Measurements from ENCODE around the gene MUC3A. TPM values are rescaled to one million over a fixed set of nuclear protein-coding genes. Genes with fewer than 3 reads are reported as not detected.

Gene MUC3A
- total RNA-seq, 1 experiment from 2014 or later, result 29.2 TPM

DNA sequence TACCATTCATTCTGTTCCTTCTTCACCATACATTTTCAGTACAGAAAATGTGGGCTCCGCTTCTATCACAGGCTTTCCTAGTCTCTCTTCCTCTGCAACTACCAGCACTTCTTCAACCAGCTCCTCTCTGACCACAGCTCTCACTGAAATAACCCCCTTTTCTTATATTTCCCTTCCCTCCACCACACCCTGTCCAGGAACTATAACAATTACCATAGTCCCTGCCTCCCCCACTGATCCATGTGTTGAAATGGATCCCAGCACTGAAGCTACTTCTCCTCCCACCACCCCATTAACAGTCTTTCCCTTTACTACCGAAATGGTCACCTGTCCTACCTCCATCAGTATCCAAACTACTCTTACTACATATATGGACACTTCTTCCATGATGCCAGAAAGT is 10.6 kb downstream of the MUC3A start:
- H3K27ac Mint-ChIP-seq, result no peak overlapping the region
- no peak overlapping the region for H3K14ac ChIP-seq (ENCODE audit: insufficient read depth, low read length)
- H3K4me2 ChIP-seq (ENCODE audit: insufficient read depth, insufficient read length, low read length), result no peak overlapping the region
- H3K23me2 ChIP-seq (ENCODE audit: insufficient read length, low read depth, low read length, poor library complexity, severe bottlenecking), result no peaks in the 10 kb centered on the region
- no peaks in the 10 kb centered on the region for H3K9me3 ChIP-seq (ENCODE audit: control insufficient read depth, low read depth, low read length)
- H3K27ac ChIP-seq (ENCODE audit: insufficient read length, low read depth, low read length), result no peak overlapping the region
- no peaks in the 10 kb centered on the region for H4K20me1 ChIP-seq (ENCODE audit: control insufficient read depth, insufficient read depth, insufficient read length)
- no peak overlapping the region for H3K9ac ChIP-seq (ENCODE audit: extremely low read depth, insufficient read length, low read length)
- H3K27me3 Mint-ChIP-seq (ENCODE audit: low read depth), result peaks cover 22% of the 10 kb centered on the region
- H2BK5ac ChIP-seq (ENCODE audit: insufficient read length, low read length), result no peak overlapping the region
- no peak for TF ChIP-seq CTCF (conservative IDR thresholded peaks at IDR 0.05)
- peaks cover 0 to 4% (median 0%) of the 10 kb centered on the region in 3 experiments; a peak in 2 of 7 replicates for H3K36me3 Mint-ChIP-seq (ENCODE audit: insufficient read depth in 1 of 3, low read depth in 3 of 3)
- H4K91ac ChIP-seq (ENCODE audit: insufficient read length, low read depth, low read length), result no peak overlapping the region
- H3K18ac ChIP-seq (ENCODE audit: insufficient read length, low read depth, low read length), result no peak overlapping the region
- H3K4me3 Mint-ChIP-seq, result no peak overlapping the region
- H3K79me2 ChIP-seq (ENCODE audit: insufficient read depth, low read length), result no peaks in the 10 kb centered on the region
- no peaks in the 10 kb centered on the region for H3K79me1 ChIP-seq (ENCODE audit: insufficient read depth, low read depth, low read length, poor library complexity, severe bottlenecking)
- no peak overlapping the region for H3K23ac ChIP-seq (ENCODE audit: insufficient read length, low read depth, low read length)
- no peak overlapping the region for H4K8ac ChIP-seq (replicated peaks; ENCODE audit: insufficient read length, low read depth, low read length)
- no peaks in the 10 kb centered on the region for H3K4me1 ChIP-seq (ENCODE audit: insufficient read depth, low read length)
- no peak overlapping the region for H3K4ac ChIP-seq (ENCODE audit: low read depth, low read length)
- no peak overlapping the region for H2AK5ac ChIP-seq (ENCODE audit: insufficient read length, low read length)
- H3K56ac ChIP-seq (ENCODE audit: insufficient read length, low read depth, low read length), result no peak overlapping the region
- peaks cover 0 to under 1% of the 10 kb centered on the region in 2 experiments; a peak in 2 of 4 replicates for H3K4me1 Mint-ChIP-seq
- no CpG with 5 or more reads among the region's 2 CpGs for WGBS (ENCODE audit: extremely low coverage, insufficient read length, low lambda C conversion rate)
- no peak overlapping the region for H2BK20ac ChIP-seq (ENCODE audit: low read depth, low read length, poor library complexity, severe bottlenecking)
- H4K5ac ChIP-seq (ENCODE audit: insufficient read length, low read depth, low read length), result no peak overlapping the region
- H2AFZ ChIP-seq (ENCODE audit: low read length), result no peak overlapping the region
- no peak overlapping the region for H2BK15ac ChIP-seq (ENCODE audit: low read depth, low read length)
- DNase-seq, result no peak
- H2BK12ac ChIP-seq (ENCODE audit: insufficient read length, low read depth, low read length), result no peak overlapping the region
- no peak overlapping the region for H2BK120ac ChIP-seq (ENCODE audit: low read depth, low read length, poor library complexity, severe bottlenecking)
- H3K27me3 ChIP-seq (ENCODE audit: insufficient read depth, low read length), result no peaks in the 10 kb centered on the region; the same call in 1 of the 2 replicates
- H3K9me3 Mint-ChIP-seq, result no peaks in the 10 kb centered on the region
- no peak overlapping the region for H3T11ph ChIP-seq (ENCODE audit: low read length)

Measured in H9 (cell line).